Common myeloid progenitor, CD34-positive (primary cell): ENCODE measurements around the gene BLOC1S1.
A peak's percentile ranks its signal among the peaks of the same experiment; 100 is the strongest.

Experiments
- CTCF ChIA-PET: fragments of 350-600 bp; sonication (Branson Sonifier 250); formaldehyde crosslinking; loops from one replicate; lab custom pipeline; 2021; ENCODE audit warnings: antibody characterized with exemption; lab: Charles Lee
- POLR2A ChIA-PET: fragments of 350-600 bp; sonication (Branson Sonifier 250); formaldehyde crosslinking; loops from one replicate; lab custom pipeline; 2021; ENCODE audit warnings: antibody characterized with exemption; lab: Charles Lee
- DNase-seq, 3 donors: peaks; one replicate each; pipeline versions ENCODE4 v3.0.0 to v3.0.0-alpha.2; 2013
- H3K27ac ChIP-seq, 2 experiments: 1 replicate in 1 of 2; 2 replicates in 1 of 2; pipeline ENCODE4 v1.7.0; 2013; ENCODE audit warnings: inconsistent platforms in 2 of 2, low read length in 2 of 2, mild to moderate bottlenecking in 2 of 2, low read depth in 1 of 2, moderate library complexity in 1 of 2; ENCODE audit not compliant: severe bottlenecking in 2 of 2, insufficient read depth in 1 of 2, poor library complexity in 1 of 2
- H3K27me3 ChIP-seq, 5 experiments: replicated peaks in 2 of 5; 1 replicate in 3 of 5; 2 replicates in 2 of 5; pipeline versions ENCODE4 v1.6.1 to v1.7.0; 2013; ENCODE audit warnings: low read length in 4 of 5, mild to moderate bottlenecking in 2 of 5, moderate library complexity in 2 of 5, inconsistent platforms in 1 of 5; ENCODE audit not compliant: insufficient read depth in 5 of 5, control insufficient read depth in 4 of 5
- H3K36me3 ChIP-seq, 4 experiments: 1 replicate in 2 of 4; 2 replicates in 2 of 4; pipeline versions ENCODE4 v1.6.1 to v1.7.0; 2013; ENCODE audit warnings: low read length in 3 of 4, control low read depth in 1 of 4, mild to moderate bottlenecking in 1 of 4; ENCODE audit not compliant: control insufficient read depth in 4 of 4, insufficient read depth in 4 of 4
- H3K4me1 ChIP-seq, 4 experiments: 1 replicate in 3 of 4; 2 replicates in 1 of 4; pipeline versions ENCODE4 v1.6.1 to v1.7.1; 2013; ENCODE audit warnings: low read length in 3 of 4, mild to moderate bottlenecking in 3 of 4, control low read depth in 1 of 4, inconsistent platforms in 1 of 4, moderate library complexity in 1 of 4; ENCODE audit not compliant: control insufficient read depth in 4 of 4, insufficient read depth in 4 of 4; ENCODE audit errors: control extremely low read depth in 1 of 4
- H3K4me3 ChIP-seq, 7 experiments: 1 replicate in 4 of 7; 2 replicates in 3 of 7; pipeline versions ENCODE4 v1.5.1 to v1.7.0; 2013; ENCODE audit warnings: mild to moderate bottlenecking in 7 of 7, low read length in 6 of 7, moderate library complexity in 6 of 7, inconsistent platforms in 2 of 7, low read depth in 2 of 7, control low read depth in 1 of 7; ENCODE audit not compliant: insufficient read depth in 4 of 7, control insufficient read depth in 1 of 7; ENCODE audit errors: extremely low read depth in 1 of 7
- H3K9me3 ChIP-seq, 5 experiments: 1 replicate in 4 of 5; 2 replicates in 1 of 5; pipeline versions ENCODE4 v1.6.1 to v1.7.1; 2013; ENCODE audit warnings: low read length in 4 of 5, mild to moderate bottlenecking in 2 of 5, inconsistent platforms in 1 of 5, low read depth in 1 of 5, moderate library complexity in 1 of 5; ENCODE audit not compliant: control insufficient read depth in 4 of 5, insufficient read depth in 2 of 5; ENCODE audit errors: control extremely low read depth in 1 of 5
- WGBS: methylation state at CpG from one replicate; pipeline ENCODE4 v1.1.5; 2013; ENCODE audit not compliant: insufficient coverage; 5-methylcytosine and 5-hydroxymethylcytosine counted together

Gene BLOC1S1

GRCh38 chr12:55737581-55738122 is 21.8 kb downstream of the BLOC1S1 start:
- peak in 2 of 3 donors; percentile 34 to 45 for DNase-seq
- Histone ChIP-seq H3K4me3 (peak overlapping the region; percentile 39 to 97 (median 79)), H3K36me3 (no peaks in the 10 kb centered on the region), H3K4me1 (peaks cover 6 to 32% (median 27%) of the 10 kb centered on the region in 4 experiments), H3K27ac (peak overlapping the region; percentile 61 to 82), H3K9me3 (no peaks in the 10 kb centered on the region), H3K27me3 (no peaks in the 10 kb centered on the region)
- ChIA-PET CTCF (interaction anchor here (0.8 to 13.3 kb wide), 31 partner anchors 8 to 421 kb away, joined by 3 to 145 read pairs (median 8); partner anchors contain the start of genes BLOC1S1, CD63, MYL6 and RDH5), POLR2A (interaction anchor here (0.7 to 1.8 kb wide), 4 partner anchors 9 to 19 kb away, joined by 3 to 9 read pairs (median 6); partner anchors contain the start of gene CD63)
- WGBS, result 0% methylated on average over 1 of the region's 4 CpGs

GRCh38 chr12:55738123-55739024 is 22.5 kb downstream of the BLOC1S1 start:
- Histone ChIP-seq H3K4me1 (peaks cover 6 to 34% (median 28%) of the 10 kb centered on the region in 4 experiments), H3K9me3 (no peaks in the 10 kb centered on the region), H3K4me3 (peak overlapping the region; percentile 39 to 97 (median 79)), H3K27ac (peak overlapping the region; percentile 61 to 82), H3K36me3 (no peaks in the 10 kb centered on the region), H3K27me3 (no peaks in the 10 kb centered on the region)
- peak; percentile 82 to 90 (median 90) for DNase-seq
- CTCF ChIA-PET, result interaction anchor here (0.7 to 13.3 kb wide), 39 partner anchors 8 to 420 kb away, joined by 3 to 145 read pairs (median 7); partner anchors contain the start of genes BLOC1S1, CD63, MYL6 and ORMDL2
- WGBS, result 0% methylated on average over 8 of the region's 14 CpGs
- POLR2A ChIA-PET, result interaction anchor here (0.5 to 1.8 kb wide), 7 partner anchors 8 to 1458 kb away, joined by 3 to 8 read pairs (median 3); partner anchors contain the start of genes CBX5 and CD63

GRCh38 chr12:55739025-55739378 is 23.2 kb downstream of the BLOC1S1 start:
- ChIA-PET CTCF (interaction anchor here (0.7 to 13.3 kb wide), 35 partner anchors 9 to 301 kb away, joined by 3 to 145 read pairs (median 8); partner anchors contain the start of genes BLOC1S1, CD63, ORMDL2 and RDH5), POLR2A (interaction anchor here (0.7 to 1.8 kb wide), 4 partner anchors 10 to 291 kb away, joined by 3 to 8 read pairs (median 3); partner anchors contain the start of gene CD63)
- 100% methylated on average over 1 of the region's 2 CpGs for WGBS
- Histone ChIP-seq H3K27me3 (no peaks in the 10 kb centered on the region), H3K27ac (no peak overlapping the region), H3K4me3 (peak overlapping the region in 3 of 7 experiments; percentile 79 to 97 (median 88)), H3K9me3 (no peaks in the 10 kb centered on the region), H3K4me1 (peaks cover 6 to 39% (median 31%) of the 10 kb centered on the region in 4 experiments), H3K36me3 (no peaks in the 10 kb centered on the region)
- DNase-seq, result no peak

- H3K9me3 ChIP-seq, result no peaks in the 10 kb centered on the region
- H3K36me3 ChIP-seq, result no peaks in the 10 kb centered on the region
- peaks cover 8 to 58% (median 42%) of the 10 kb centered on the region in 4 experiments for H3K4me1 ChIP-seq
- POLR2A ChIA-PET, result interaction anchor here (1.1 kb wide), 1 partner anchor 13 kb away, joined by 3 read pairs; no protein-coding TSS in a partner anchor
- DNase-seq, result no peak
- 24% methylated on average over 3 of the region's 3 CpGs for WGBS
- CTCF ChIA-PET, result interaction anchor here (1.0 to 13.3 kb wide), 6 partner anchors 12 to 198 kb away, joined by 3 to 145 read pairs (median 6); partner anchors contain the start of genes CD63, ORMDL2 and SARNP
- peak overlapping the region; percentile 16 to 83 (median 57) for H3K4me3 ChIP-seq
- H3K27ac ChIP-seq, result peak overlapping the region in 1 of 2 experiments; percentile 64
- H3K27me3 ChIP-seq, result no peaks in the 10 kb centered on the region
Measured at GRCh38 chr12:55741931-55742680, 26.3 kb downstream of the BLOC1S1 start.

- Histone ChIP-seq H3K9me3 (no peaks in the 10 kb centered on the region), H3K4me3 (peak within 1 kb of the TSS; percentile 62 to 91 (median 85)), H3K27ac (peak within 1 kb of the TSS in 1 of 2 experiments; percentile 64), H3K4me1 (peaks cover 5 to 50% (median 35%) of the 10 kb centered on the region in 4 experiments), H3K36me3 (no peaks in the 10 kb centered on the region), H3K27me3 (no peaks in the 10 kb centered on the region)
- peak; percentile 71 to 87 (median 83) for DNase-seq
- CTCF ChIA-PET, result interaction anchor here (0.6 to 13.3 kb wide), 13 partner anchors 10 to 578 kb away, joined by 3 to 145 read pairs (median 3); partner anchors contain the start of genes DNAJC14, ORMDL2 and SARNP
- under 1% methylated on average over 16 of the region's 53 CpGs for WGBS
- POLR2A ChIA-PET, result interaction anchor here (0.5 to 1.8 kb wide), 6 partner anchors 12 to 555 kb away, joined by 3 to 8 read pairs (median 3); partner anchors contain the start of genes CD63, ORMDL2 and SARNP
Measured at GRCh38 chr12:55742719-55743405, 27.0 kb downstream of the BLOC1S1 start, which contains the start of gene GDF11. TSS of gene GDF11 (plus strand) at chr12:55743122. CDS start at chr12:55743317, 195 bp downstream.
